Measurements from ENCODE around the gene UTP25. TPM values are rescaled to one million over a fixed set of nuclear protein-coding genes. Genes with fewer than 3 reads are reported as not detected.
"Not testable (repeated sequence)": the region's sequence is repeated elsewhere in the genome, so short reads cannot be mapped to it uniquely, and the experiment has no call there.

The UTP25 gene
- polyA plus RNA-seq, 1 experiment = 8.6 TPM

GRCh38 chr1:209789245-209789644 lies 38.5 kb upstream of the UTP25 start:
- ChIA-PET CTCF (no interaction called here), POLR2A (no interaction called here)
- no peak for DNase-seq (ENCODE audit: low read depth, low spot score)
- Histone ChIP-seq H3K27ac (ENCODE audit: low read depth, low read length) (no peak overlapping the region), H3K4me3 (ENCODE audit: low read depth, low read length) (no peak overlapping the region), H3K27me3 (ENCODE audit: control insufficient read depth, insufficient read depth, low read length) (peaks cover 2% of the 10 kb centered on the region), H3K9me3 (ENCODE audit: control insufficient read depth, insufficient read depth, low read length) (no peaks in the 10 kb centered on the region; the same call in 1 of the 2 replicates)
- TF ChIP-seq CTCF (IDR thresholded peaks at IDR 0.05; ENCODE audit: low read depth, low read length) = no peak

- no peak overlapping the region for H3K4me3 ChIP-seq (ENCODE audit: low read depth, low read length)
- H3K9me3 ChIP-seq (ENCODE audit: control insufficient read depth, insufficient read depth, low read length) = no peaks in the 10 kb centered on the region
- no peak for DNase-seq (ENCODE audit: low read depth, low spot score)
- H3K27me3 ChIP-seq (ENCODE audit: control insufficient read depth, insufficient read depth, low read length) = peaks cover 6% of the 10 kb centered on the region
- TF ChIP-seq CTCF (IDR thresholded peaks at IDR 0.05; ENCODE audit: low read depth, low read length) = no peak
- ChIA-PET CTCF (interaction anchor here (0.6 to 1.0 kb wide), 3 partner anchors 33 to 1827 kb away, joined by 3 to 4 read pairs (median 3); partner anchors contain the start of gene UTP25), POLR2A (no interaction called here)
- no peak overlapping the region for H3K27ac ChIP-seq (ENCODE audit: low read depth, low read length)
Observed at GRCh38 chr1:209790286-209791193, 37.2 kb upstream of the UTP25 start.

- ChIA-PET CTCF (interaction anchor here (1.0 to 1.6 kb wide), 3 partner anchors 31 to 198 kb away, joined by 3 to 10 read pairs (median 3); no protein-coding TSS in a partner anchor), POLR2A (no interaction called here)
- no peak overlapping the region for H3K4me3 ChIP-seq (ENCODE audit: low read depth, low read length)
- TF ChIP-seq CTCF (IDR thresholded peaks at IDR 0.05; ENCODE audit: low read depth, low read length) = no peak
- H3K27me3 ChIP-seq (ENCODE audit: control insufficient read depth, insufficient read depth, low read length) = peaks cover 6% of the 10 kb centered on the region
- no peak for DNase-seq (ENCODE audit: low read depth, low spot score)
- no peaks in the 10 kb centered on the region for H3K9me3 ChIP-seq (ENCODE audit: control insufficient read depth, insufficient read depth, low read length)
- no peak overlapping the region for H3K27ac ChIP-seq (ENCODE audit: low read depth, low read length)
Observed at GRCh38 chr1:209791920-209792319, 35.9 kb upstream of the UTP25 start.

- CTCF ChIA-PET = interaction anchor here (1.5 to 1.6 kb wide), 2 partner anchors 29 to 196 kb away, joined by 3 to 10 read pairs; no protein-coding TSS in a partner anchor
- H3K27ac ChIP-seq (ENCODE audit: low read depth, low read length); H3K27me3 ChIP-seq (ENCODE audit: control insufficient read depth, insufficient read depth, low read length); DNase-seq (ENCODE audit: low read depth, low spot score); POLR2A ChIA-PET; H3K9me3 ChIP-seq (ENCODE audit: control insufficient read depth, insufficient read depth, low read length); H3K4me3 ChIP-seq (ENCODE audit: low read depth, low read length): not testable (repeated sequence)
Observed at GRCh38 chr1:209793711-209794110, 34.1 kb upstream of the UTP25 start.

- Histone ChIP-seq H3K27ac (ENCODE audit: low read depth, low read length) (no peak overlapping the region), H3K27me3 (ENCODE audit: control insufficient read depth, insufficient read depth, low read length) (peaks cover 4% of the 10 kb centered on the region), H3K4me3 (ENCODE audit: low read depth, low read length) (no peak overlapping the region), H3K9me3 (ENCODE audit: control insufficient read depth, insufficient read depth, low read length) (no peaks in the 10 kb centered on the region)
- no peak for TF ChIP-seq CTCF (IDR thresholded peaks at IDR 0.05; ENCODE audit: low read depth, low read length)
- ChIA-PET CTCF (interaction anchor here (0.7 to 1.5 kb wide), 2 partner anchors 25 to 232 kb away, joined by 3 to 9 read pairs; no protein-coding TSS in a partner anchor), POLR2A (no interaction called here)
- no peak for DNase-seq (ENCODE audit: low read depth, low spot score)
Observed at GRCh38 chr1:209797978-209798639, 29.7 kb upstream of the UTP25 start.

Measured in AG04450 (cell line).